AG04449 (cell line): ENCODE results near the gene GDF11.
A peak's percentile ranks its signal among the peaks of the same experiment; 100 is the strongest.

ENCODE experiments used
- CTCF ChIA-PET: fragments of 350-600 bp; formaldehyde crosslinking; extraction: SDS; loops from one replicate; lab custom pipeline; 2021; ENCODE audit warnings: antibody characterized with exemption; lab: Yijun Ruan, JAX
- POLR2A ChIA-PET: fragments of 400-600, 350-600 bp; formaldehyde crosslinking; extraction: SDS; loops from one replicate; lab custom pipeline; 2020; ENCODE audit warnings: antibody characterized with exemption, inconsistent platforms; lab: Yijun Ruan, JAX
- DNase-seq: peaks from one replicate; pipeline ENCODE4 v3.0.0-alpha.2; 2010; ENCODE audit warnings: low read depth, low spot score
- H3K4me3 ChIP-seq: 2 replicates; pipeline ENCODE4 v1.5.1; 2011; ENCODE audit warnings: low read depth, mild to moderate bottlenecking, control low read depth, low read length
- CTCF ChIP-seq: IDR thresholded peaks from one replicate; pipeline ENCODE4 v1.5.1; 2011; ENCODE audit warnings: mild to moderate bottlenecking, moderate library complexity, low read length, control low read depth, inconsistent platforms; ENCODE audit not compliant: insufficient read depth; ENCODE audit errors: missing control alignments

The GDF11 gene

GRCh38 chr12:55711786-55712553 is 31.0 kb upstream of the GDF11 start:
- H3K4me3 ChIP-seq: no peak overlapping the region
- no peak for TF ChIP-seq CTCF
- no peak for DNase-seq
- ChIA-PET CTCF (interaction anchor here (1.2 to 2.5 kb wide), 5 partner anchors 8 to 55 kb away, joined by 3 to 12 read pairs (median 5); partner anchors contain the start of gene RDH5), POLR2A (no interaction called here)

GRCh38 chr12:55712700-55713415 is 30.1 kb upstream of the GDF11 start:
- POLR2A ChIA-PET: no interaction called here
- CTCF ChIA-PET: interaction anchor here (1.2 to 2.5 kb wide), 5 partner anchors 7 to 56 kb away, joined by 3 to 12 read pairs (median 5); partner anchors contain the start of gene RDH5
- H3K4me3 ChIP-seq: no peak overlapping the region
- TF ChIP-seq CTCF: no peak
- DNase-seq: no peak

- DNase-seq: no peak
- no peak overlapping the region for H3K4me3 ChIP-seq
- ChIA-PET CTCF (interaction anchor here (0.7 to 2.5 kb wide), 2 partner anchors 57 kb away, joined by 4 to 12 read pairs; no protein-coding TSS in a partner anchor), POLR2A (interaction anchor here (0.6 kb wide), 1 partner anchor 1716 kb away, joined by 3 read pairs; no protein-coding TSS in a partner anchor)
- no peak for TF ChIP-seq CTCF
Observed at GRCh38 chr12:55713721-55714120, 29.2 kb upstream of the GDF11 start.

- no peak for TF ChIP-seq CTCF
- no peak for DNase-seq
- peak overlapping the region; percentile 81 for H3K4me3 ChIP-seq
- POLR2A ChIA-PET: interaction anchor here (2.5 kb wide), 1 partner anchor 14 kb away, joined by 18 read pairs; the partner anchor contains the start of gene CD63
- CTCF ChIA-PET: interaction anchor here (0.7 to 2.1 kb wide), 9 partner anchors 10 to 334 kb away, joined by 3 to 7 read pairs (median 3); partner anchors contain the start of gene RAB5B
Observed at GRCh38 chr12:55715169-55715764, 27.7 kb upstream of the GDF11 start.

GRCh38 chr12:55715833-55716581 is 26.9 kb upstream of the GDF11 start, which contains the start of gene BLOC1S1:
Gene BLOC1S1 (plus strand): TSS chr12:55716046. CDS start chr12:55716052, 6 bp downstream.
- CTCF ChIA-PET: interaction anchor here (0.9 to 2.6 kb wide), 9 partner anchors 9 to 258 kb away, joined by 3 to 15 read pairs (median 5); partner anchors contain the start of gene RAB5B
- H3K4me3 ChIP-seq: peak within 1 kb of the TSS; percentile 81
- no peak for TF ChIP-seq CTCF
- no peak for DNase-seq
- POLR2A ChIA-PET: interaction anchor here (2.5 kb wide), 1 partner anchor 13 kb away, joined by 18 read pairs; the partner anchor contains the start of gene CD63
